Stimulated activated CD4-positive, alpha-beta T cell treated with anti-CD3 and anti-CD28 coated beads, Interleukin-12 subunit alpha, Interleukin-12 subunit beta, amount 100 ng/mL, for 4 hours (primary cell): Measurements from ENCODE around the gene DOK7.

Experiments used
- DNase-seq: peaks from one replicate; pipeline ENCODE4 v3.0.0-alpha.2; 2020

Gene DOK7

DNA sequence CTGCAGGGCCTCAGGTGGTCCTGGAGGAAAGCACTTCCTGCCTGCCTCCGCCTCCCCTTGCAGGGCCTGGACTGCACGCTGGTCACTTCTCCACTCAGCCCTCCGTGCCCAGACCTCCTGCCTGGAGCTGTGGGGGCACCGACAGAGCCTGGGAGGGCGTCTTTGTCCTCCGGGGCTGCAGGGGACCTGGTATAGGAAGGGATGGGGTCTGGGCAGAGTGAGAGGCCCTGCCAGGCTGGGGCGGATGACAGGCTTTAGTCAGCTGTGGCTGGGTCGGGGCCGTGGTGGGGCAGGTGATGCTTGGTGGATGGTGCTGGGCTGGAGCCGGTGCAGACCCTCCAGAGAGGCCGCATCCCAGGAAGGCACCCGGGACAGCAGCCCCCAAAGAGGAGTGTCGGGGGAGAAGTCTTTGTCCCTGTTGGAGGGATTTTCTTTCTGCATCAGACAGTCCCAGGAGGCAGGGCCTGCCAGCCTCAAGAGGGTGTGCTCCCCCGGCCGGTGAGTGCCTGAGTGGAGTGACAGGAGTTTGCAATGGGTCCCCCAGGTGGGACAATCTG is 1.3 kb downstream of the DOK7 start:
- no peak for DNase-seq

DNA sequence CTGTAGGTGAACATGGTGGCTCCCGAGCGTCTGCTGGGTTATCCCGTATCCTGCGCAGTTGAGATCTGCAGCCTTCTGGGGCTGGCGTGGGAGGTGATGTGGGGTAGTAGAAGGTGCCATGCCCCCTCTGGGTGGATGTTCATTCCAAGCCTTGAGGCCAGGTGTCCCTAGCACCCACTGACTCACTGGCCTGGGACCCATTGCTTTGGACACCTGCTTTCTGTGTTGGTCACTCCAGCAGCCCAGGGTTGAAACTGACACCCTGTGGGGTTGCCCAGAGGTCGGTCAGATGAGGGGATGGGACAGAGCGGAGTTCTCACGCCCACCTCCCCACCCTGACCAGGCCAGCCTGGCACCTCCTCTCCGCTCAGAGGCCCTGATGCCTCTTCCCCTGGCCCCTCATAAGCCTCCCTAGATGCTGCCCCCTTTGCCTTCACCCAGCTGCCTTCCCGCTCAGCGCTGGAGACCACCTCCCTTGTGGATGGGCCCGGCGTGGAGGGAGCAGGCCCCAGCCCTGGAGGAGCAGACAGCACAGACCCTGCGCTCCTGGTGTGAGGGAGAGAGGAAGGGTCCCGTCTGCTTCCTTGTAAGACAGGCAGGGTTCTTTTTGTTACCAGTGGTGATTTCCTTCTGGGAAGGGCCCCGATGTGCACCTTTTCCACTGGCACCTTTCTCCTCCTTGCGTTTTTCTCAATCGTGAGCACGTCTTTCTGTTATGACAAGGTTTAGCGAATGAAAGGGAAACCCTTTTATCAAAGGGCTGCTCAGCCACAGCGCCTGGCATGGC is 2.0 kb downstream of the DOK7 start:
- no peak for DNase-seq

DNA sequence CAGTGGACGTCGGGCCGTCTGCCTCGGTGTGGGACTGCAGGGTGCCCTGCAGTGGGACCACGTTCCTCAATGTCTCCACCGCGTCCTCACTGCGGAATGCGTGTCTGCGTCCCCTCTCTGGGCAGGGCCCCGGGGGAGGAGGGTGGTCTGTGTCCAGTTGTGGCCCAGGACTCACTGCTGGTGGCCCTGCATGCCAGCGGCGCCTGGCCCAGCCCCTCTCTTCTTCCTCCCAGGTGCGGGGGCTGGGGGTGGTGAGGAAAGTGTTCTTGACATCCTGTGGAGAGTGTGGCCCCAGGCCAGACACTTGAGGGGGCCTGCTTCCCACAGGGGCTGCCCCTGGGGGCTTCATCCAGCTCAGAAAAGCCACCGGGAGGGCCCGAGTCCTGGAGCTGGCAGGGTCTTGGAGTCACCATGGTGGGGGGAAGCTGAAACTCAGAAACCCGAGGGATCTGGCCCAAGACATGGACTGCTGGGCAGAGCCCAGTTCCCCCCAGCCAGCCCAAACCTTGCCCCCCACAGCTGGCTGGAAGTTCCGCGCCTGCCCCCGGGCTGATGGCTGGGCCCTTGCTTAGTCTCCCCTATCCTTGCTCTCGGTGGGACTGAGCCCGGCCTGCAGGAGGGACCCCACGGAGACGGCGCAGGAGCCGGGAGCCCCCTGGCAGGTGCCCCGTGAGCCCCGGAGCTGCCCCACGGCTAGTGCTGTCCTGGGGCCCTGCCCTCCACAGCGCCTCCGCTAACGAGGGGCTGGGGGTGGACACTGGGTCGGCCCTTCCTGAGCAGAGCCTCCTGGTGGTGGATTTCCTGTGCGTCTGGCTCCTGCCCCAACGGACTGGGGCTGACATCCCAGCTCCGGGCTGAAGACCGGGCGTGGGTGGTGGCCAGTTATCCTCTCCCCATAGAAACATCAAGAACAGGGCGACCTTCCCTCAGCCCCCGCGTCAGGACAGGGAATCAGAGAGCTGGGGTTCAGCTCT is 2.9 kb downstream of the DOK7 start:
- DNase-seq, result no peak

DNA sequence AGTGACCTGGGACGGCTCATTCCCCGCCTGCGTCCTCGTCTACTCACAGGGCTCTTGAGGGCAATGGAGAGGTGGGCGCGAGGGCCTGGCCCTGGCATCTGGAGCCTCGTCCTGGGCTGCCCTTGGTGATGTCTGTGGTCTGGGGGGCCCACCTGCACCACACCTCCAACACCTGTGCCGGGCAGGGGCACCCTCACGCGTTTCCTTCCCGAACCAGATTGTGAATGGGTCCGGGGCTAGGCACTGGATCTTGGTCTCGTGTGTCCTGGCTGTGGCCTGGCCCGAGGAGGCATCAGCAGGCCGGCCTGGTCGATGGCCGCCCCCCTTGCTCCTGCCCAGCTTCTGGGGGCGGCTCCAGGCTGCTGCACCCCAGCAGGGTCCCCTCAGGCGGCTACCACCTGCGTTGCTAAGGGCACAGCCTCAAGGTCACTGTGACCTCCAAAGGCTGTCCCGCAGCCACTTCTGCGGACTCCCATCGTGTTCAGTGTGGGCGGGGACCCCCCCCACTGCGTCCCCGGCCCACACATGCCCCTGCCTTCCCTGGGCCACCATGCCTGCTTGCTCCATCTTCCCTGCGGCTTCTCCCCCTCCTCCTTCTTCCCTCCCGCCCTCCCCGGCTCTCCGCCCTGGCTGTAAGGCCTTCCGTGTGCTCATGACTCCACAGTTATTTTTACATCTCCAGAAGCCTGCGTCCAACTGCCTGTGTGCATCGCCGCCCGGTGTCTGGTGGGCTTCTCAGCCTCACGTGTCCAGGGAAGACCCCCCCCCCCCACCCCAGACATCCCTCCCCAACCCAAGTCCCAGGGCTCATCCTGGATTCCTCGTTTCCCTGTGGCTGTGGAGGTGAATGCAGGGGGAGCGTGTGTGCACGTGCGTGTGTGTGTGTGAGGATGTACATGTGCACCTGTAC is 3.8 kb downstream of the DOK7 start:
- no peak for DNase-seq

DNA sequence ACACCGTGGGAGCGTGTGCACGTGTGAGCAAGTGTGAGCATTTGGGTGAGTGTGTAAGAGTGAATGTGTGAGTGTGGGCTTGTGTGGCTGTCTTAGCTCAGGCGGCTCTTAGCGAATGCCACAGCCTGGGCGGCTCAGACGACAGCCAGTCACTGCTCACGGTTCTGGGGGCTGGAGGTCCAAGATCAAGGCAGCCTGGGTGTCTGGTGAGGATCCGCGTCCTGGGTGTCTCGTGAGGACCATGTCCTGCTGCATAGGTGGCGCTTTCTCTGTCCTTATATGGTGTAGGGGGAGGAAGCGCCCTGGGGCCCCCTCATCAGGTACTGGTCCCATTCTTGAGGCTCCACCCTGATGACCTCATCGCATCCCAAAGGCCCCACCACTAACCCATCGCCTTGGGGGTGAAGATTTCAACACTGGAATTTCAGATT is 4.5 kb downstream of the DOK7 start:
- no peak for DNase-seq

DNA sequence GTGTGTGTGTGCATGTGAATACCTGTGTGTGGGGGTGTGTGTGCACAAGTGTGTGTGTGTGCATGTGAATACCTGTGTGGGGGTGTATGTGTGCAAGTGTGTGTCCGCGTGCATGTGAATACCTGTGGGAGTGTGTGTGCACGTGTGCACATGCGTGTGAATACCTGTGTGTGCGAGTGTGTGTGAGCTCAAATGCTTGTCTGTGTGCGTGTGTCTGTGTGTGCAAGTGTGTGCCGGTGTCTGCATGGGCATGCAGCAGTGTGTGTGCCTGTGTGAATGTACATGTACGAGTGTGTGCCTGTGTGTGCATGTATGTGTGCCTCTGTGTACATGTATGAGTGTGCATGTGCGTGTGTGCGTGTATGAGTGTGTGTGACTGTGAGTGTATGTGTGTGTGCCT is 5.0 kb downstream of the DOK7 start:
- no peak for DNase-seq

DNA sequence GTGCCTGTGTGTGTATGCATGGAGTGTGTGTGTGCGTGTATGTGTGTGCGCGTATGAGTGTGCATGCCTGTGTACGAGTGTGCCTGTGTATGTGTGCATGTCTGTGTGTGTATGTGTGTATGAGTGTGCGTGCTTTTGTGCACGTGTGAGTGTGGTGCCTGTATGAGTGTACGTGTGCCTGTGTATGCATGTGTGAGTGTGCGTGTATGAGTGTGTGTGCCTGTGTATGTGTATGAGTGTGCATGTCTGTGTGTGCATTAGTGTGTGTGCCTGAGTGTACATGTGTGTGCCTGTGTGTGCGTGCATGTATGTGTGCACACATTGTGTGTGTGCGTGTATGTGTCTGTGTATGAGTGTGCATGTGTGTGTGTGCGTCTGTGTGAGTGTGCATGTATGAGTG is 5.7 kb downstream of the DOK7 start:
- no peak for DNase-seq

DNA sequence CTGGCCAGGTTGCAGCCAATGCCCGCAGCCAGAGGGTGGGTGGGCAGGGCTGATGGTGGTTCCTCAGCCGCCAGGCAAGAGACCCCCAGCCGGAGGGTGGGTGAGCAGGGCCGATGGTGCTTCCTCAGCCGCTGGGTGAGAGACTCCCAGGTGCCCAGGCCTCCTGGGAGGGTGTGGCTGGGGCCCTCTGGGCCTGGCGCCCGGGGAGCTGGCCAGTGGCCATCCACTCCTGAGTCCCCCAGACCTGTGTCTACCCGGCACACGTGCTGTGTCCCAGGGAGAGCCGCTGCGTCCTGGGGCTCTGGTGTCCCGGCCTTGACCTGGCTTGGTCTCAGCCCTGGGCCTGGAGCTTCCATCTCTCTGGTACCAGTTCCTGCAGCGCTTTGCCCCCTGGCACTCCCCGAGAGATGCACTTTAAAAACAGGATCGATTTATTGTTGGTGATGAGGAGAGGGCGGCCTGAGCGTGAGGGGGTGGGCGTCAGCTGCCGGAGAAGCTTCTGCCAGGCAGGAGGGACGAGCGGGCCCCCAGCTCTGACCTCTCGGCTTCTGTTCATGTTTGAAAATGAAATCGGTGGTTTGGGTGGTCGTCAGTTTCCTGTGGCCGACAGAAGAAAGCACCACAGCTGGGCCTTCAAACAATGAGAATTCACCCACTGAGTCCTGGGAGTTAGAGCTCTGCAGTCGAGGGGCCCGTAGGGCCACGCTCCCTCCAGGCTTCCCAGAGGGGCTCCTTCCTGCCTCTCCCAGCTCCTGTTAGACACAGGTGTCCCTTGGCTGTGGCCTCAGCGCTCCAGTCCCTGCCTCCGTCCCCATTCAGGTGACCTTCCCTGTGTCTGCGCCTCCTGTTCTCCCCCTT is 6.5 kb downstream of the DOK7 start:
- DNase-seq, result no peak

DNA sequence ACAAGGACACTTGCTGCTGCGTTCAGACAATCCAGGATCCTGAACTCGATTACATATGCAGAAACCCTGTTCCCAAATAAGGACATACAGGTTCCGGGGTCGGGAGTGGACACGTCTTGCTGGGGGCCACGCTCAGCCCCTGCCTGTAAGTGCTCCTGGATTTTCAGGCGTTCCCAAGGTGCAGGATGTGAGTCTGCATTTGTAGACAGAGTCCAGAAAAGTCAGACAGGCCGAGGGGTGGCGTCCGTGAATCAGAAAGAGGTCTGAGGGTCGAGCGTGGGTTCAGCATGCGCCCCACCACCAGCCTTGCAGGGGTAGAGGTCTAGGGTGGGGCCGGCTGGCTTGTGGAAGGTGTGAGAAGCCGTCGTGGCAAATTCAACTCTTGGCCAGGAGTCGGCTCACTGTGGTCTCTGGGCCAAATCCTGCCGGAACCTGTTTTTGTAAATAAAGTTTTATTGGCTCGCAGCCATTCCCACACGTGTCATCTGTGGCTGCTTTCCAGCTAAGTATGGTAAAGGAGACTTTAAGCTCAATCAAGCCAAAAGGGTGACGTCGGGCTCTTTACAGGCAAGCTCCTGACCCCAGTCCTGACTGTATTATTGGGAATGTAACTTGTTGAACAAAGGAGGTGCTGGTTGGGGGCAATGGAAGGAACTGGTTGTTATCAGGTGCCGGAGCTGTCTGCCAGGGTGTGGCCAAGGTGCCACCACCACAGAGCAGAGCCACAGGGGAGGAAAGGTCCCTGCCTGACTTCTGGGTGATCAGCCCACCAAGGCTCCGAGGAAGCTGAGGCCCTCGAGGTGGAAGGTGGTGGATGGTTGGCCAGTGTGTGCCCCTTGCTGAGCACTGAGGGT is 7.4 kb downstream of the DOK7 start:
- no peak for DNase-seq

DNA sequence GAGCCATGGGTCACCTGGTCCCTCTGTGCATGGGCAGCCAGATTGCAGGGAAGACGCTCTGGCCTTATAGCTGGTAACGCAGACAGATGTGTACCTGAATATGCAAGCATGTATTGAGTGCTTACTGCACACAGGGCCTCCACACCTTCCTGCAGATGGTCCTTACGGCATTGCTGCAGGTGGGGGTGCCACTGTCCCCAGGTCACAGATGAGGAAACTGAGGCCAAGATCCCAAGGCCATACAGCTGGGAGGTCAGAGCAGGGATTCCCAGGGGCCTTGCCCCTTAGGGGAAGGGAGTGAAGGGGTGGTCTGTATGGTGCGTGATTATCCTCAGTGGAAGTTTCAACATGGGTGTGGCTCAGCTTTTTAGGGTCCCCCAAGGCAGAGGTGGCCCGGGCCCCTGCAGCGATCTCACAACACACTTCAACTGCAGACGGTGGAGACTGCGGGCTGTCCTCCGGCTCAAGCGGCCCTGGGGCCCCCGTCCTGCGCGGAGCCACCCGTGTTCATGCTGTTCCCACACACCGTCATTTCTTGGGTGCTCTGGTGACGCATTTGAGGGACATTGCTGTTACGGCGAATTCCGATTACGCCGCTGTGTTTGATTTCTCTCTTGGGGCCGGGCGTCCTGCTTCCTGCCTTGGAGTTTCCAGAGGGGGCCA is 8.1 kb downstream of the DOK7 start:
- DNase-seq, result no peak

DNA sequence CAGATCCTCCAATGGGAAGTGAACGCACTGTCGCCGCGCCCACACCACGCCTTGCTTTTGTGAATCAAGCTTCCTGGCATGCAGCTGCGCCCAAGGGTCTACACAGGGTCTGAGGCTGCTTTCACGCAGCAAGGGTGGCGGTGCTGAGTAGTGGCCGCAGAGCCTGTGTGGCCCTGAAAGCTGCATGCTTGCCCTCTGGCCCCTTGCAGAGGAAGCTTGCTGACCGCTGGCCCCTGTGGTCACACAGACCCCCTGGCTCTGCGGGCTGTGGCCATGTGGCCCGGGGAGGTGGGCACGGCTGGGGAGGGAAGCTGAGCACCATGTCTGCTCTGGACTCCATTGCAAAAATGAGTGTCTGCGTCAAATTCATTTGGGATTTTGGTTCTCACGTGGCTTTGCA is 8.8 kb downstream of the DOK7 start:
- no peak for DNase-seq

DNA sequence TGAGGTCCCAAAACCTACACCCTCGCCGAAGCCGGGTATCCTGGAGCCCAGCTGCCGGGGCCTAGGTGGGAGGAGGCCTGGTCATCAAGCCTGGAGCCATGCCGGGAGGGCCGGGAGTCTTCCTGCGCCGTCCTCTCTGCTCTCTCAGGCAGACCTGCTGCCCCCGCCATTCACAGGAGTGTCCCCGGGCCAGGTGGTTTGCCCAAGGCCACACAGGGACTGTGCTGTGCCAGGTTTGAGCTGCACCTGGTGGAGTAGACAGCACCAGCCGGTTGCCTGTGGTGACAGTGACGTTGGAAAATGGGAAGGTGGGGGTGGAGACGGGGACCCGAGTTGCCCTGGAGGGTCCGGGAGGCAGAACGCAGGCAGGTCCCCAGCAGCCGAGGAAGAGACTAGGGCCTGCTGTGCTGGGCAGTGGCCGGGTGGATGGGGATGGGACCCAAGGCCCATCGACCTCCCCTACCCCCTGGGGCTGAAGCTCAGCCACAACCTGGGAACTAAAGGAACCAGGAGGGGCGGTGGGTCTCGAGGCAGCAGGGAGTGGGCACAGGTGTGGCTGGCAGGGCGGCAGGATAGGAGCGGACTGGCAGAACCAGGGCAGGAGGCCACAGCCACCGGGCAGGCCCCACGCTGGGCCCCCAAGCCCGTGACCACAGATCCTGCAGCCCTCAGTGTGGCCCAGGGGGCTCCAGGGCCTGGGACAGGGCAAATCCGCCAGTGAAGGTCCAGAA is 9.5 kb downstream of the DOK7 start:
- DNase-seq, result no peak

DNA sequence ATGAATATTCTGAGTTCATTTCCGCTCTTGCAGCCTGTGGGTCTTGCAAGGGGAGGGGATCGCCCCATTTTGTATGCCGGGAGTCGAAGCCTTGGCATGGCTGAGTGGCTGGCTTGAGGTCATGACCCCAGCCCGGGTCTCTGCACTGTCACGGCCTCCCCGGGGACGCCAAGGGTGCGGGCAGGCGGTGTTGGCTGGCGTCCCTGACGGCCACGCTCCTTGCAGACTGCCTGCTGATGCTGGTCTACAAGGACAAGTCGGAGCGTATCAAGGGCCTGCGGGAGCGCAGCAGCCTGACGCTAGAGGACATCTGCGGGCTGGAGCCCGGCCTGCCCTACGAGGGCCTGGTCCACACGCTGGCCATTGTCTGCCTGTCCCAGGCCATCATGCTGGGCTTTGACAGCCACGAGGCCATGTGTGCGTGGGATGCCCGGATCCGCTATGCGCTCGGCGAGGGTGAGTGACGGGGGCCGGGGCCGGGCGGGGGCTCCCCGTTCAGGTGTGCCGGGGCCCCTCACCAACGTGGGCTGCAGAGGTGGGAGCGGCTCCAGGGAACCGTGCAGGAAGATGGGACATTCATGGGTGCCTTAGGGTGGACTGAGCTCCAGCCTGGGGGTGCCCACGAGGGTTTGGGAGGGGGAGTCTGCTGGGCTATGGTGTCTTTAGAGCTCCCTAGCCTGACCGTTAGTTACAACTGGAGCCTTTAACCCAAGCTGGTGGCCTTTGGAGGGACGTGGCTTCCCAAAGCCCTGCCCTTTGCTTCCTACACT is 10.3 kb downstream of the DOK7 start:
- DNase-seq, result no peak

DNA sequence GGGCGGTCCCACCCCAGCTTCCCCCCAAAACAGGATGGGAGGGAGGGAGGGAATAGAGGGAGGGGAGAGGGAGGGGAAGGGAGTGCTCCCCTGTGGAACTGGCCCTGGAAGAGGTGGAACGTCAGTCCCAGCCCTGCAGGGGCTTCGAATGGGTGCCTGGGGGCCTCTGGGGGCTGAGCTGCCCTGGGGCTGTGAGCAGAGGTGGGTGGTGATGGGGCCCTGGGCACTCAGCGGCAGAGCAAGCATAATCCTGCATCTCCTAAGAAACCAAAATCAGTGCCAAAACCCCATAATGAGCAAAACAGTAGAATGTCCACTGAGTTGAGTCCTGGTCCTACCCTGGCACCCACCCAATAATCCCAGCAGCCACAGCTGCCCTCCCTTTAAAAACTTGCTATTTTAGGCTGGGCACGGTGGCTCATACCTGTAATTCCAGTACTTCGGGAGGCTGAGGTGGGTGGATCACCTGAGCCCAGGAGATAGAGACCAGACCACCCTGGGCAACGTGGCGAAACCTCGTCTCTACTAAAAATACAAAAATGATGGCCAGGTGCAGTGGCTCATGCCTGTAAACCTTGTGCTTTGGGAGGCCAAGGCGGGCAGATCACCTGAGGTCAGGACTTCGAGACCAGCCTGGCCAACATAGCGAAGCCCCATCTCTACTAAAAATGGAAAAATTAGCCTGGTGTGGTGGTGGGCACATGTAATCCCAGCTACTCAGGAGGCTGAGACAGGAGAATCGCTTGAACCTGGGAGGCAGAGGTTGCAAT is 11.1 kb downstream of the DOK7 start:
- DNase-seq, result no peak

DNA sequence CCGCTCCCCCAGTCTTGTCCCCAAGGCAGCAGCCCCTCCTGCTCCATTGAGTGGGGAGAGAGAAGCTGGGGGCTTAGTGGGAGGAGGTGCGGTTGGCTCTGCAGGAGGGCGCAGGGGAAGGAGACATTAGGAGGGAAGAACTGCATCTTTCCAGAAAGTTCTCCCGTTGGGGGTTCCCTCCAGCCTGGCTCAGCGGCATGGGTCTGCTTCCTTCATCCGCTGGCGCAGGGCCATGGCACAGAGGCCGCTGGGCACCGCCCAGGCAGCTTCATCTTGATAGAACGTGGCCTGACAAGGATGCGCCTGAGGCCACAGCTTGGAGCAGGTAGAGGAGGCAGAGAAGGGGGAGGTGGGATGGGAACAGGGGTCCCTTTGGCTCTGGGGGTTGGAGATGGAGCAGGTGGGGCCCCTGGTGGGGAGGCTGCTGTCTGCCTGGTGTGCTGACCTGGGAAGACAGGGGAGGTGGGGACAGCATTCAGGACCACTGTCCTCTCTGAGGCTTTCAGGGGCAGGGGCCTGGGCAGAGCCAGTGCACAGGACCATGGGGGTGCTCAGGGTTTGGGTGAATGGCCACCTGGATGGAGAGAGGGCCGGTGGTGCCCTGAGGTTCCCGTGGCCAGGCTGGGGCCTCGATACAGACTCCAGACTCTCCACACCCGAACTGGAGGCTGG is 12.1 kb downstream of the DOK7 start:
- no peak for DNase-seq

DNA sequence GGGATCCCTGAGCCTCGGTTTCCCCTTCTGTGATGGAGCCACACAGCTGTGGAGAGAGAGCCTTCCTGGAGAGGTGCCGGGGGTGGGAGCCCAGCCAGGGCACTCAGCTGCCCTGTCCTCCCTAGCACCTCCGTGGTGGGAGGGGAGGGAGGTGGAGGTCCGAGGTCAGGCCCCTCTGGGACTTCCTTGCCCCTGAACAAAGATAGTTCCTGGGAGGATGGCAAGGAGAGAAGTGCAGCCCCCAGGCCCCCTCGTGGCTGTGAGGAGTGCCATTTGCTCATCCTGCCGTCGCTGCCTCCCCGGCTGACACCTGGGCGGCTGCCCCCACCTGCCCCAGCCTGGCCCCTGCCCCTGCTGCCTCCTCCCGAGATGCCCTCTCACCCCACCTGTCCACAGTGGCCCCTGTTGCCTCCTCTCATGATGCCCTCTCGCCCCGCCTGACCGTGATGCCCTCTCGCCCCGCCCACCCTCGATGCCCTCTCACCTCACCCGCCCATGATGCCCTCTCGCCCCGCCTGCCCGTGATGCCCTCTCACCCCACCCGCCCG is 12.7 kb downstream of the DOK7 start:
- no peak for DNase-seq

DNA sequence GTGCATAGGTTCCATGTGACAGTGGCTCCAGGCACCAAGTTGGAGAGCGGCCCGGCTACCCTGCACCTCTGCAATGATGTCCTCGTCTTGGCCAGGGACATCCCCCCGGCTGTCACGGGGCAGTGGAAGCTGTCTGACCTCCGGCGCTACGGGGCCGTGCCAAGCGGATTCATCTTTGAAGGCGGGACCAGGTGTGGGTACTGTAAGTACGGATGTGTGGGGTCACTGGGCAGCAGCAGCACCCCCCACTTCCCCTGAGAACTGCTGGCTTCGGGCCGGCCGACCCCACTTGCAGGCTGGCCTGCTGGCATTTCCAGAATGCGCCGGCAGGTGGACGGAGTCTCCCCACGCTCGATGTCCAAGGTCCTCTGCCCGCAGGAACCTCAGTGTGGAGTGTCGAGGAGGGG is 13.2 kb downstream of the DOK7 start:
- no peak for DNase-seq
